HG03342 (cell line): ENCODE results near the gene SOX14.

Source experiments
- ATAC-seq: cut with Tn5 transposase; IDR thresholded peaks from one replicate; pipeline ENCODE4 v1.9.1; 2021; ENCODE audit warnings: mild to moderate bottlenecking, moderate library complexity; ENCODE audit not compliant: unreplicated experiment

The SOX14 gene

DNA sequence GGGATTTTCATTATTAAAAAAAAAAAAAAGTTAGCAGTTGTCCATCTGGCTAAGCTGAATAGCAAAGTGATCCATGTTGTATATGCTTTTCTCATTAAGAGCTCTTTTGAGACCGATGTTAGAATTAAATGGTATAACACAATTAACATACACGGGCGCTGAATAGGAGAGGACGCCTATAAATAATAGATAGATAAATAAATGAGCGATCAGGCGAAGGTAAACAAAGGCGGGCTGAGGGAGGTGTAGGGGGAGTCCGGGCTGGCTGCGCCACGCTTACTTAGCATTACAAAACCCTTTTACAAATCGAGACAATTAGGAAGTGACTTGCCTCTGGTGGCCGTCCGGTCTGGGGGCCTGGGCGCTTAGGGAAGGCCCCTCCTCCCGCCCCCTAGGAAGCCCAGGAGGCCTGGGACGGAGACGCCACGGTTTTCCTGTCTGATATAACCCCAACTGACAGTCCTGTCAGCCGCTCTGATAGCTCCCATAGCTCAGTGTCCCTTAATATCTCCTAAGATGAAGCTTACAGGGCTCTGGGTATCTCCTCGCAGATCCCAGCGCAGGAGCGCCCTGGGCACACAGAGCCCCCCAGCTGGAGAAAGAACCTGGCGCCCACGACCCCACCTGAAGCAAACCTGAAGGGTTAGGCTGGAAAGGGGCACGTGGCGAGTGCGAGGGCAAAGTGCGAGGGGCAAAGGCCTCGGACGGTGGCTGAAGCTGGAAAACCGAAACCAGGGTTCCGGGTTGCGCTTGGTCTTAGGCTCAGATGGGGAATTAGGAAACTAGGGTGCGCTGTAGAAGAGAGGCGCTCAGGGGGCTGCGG, 3.6 kb downstream of the SOX14 start:
- ATAC-seq = no peak

- no peak for ATAC-seq
Observed at GRCh38 chr3:137768361-137769321, 4.5 kb downstream of the SOX14 start.

DNA sequence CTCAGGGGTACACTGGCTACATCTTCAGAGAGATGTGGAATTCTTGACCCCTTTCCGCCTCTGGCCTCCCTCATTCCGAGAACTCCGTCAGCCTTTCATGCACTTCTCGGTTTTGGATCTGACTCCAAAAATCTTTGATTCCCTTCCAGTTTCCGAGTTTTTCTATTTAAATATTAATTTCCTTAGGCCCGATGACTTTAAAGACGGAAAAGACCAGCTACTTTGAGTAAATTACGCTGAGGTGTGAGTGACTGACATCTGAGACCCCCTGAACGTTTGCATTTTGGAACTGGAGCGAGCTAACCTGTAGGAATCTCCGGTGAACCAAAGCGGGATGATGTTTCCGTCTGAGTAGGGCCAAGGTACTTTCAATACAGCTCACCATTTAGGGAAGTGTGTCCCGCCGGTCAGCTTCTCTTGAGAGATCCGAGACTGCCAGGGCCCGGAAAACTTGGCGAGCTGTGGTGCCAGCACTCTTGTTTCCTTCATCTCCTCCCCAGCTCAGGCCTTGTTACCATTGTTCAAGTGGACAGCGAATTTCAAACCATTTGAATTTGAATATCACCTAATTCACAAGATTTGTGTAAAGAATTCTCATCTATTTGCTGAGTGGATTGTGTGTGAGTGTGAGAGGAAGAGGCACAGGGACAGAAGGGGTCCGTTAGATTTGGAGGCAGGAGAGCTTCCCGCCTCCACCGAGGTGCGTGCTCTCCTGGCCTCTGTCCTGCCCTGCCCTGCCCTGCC, 5.4 kb downstream of the SOX14 start:
- ATAC-seq = no peak

- no peak for ATAC-seq
Observed at GRCh38 chr3:137770066-137770834, 6.1 kb downstream of the SOX14 start.

- no peak for ATAC-seq
Observed at GRCh38 chr3:137770835-137771399, 6.8 kb downstream of the SOX14 start.

GRCh38 chr3:137771401-137772213, 7.5 kb downstream of the SOX14 start:
- no peak for ATAC-seq

DNA sequence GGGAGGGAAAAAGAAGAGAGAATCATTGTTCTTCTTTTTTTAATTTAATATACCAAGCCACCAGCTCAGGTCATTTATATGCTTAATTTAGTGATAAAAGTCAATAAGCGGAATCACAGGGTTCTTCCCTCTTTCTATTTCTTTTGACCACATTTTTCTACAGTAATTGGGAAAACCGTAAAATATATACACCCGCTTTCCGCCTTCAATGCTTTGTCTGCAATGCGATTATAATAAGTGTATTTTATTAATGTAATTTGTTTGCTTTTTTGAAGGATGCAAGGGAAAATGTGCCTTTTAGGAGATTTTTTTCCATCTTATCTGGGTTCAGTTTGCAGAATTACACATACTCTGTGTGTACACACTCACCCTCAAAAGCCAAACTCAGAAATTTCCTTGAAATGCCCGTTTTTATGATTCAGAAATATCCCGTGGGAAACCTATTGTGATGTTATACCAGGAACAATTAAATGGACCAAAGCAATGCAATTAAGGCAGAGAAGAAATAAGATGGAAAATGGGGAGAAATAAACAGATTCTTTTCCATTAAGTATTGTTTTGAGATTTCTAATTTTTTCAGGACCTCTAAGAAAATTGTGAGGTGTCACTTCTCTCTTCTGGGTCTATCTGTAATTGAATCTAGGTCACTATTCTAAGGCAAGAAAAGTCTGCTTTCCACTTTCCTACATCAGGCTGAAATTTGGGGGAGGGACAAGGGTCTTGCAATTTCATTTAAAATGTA, 8.3 kb downstream of the SOX14 start:
- ATAC-seq = no peak

GRCh38 chr3:137778941-137779340, 14.8 kb downstream of the SOX14 start:
- ATAC-seq = no peak

GRCh38 chr3:137787529-137787928, 23.4 kb downstream of the SOX14 start:
- no peak for ATAC-seq

GRCh38 chr3:137789236-137789635, 25.1 kb downstream of the SOX14 start:
- ATAC-seq = no peak

GRCh38 chr3:137792626-137793271, 28.6 kb downstream of the SOX14 start:
- ATAC-seq = no peak

- no peak for ATAC-seq
Observed at GRCh38 chr3:137796993-137797392, 32.9 kb downstream of the SOX14 start.

DNA sequence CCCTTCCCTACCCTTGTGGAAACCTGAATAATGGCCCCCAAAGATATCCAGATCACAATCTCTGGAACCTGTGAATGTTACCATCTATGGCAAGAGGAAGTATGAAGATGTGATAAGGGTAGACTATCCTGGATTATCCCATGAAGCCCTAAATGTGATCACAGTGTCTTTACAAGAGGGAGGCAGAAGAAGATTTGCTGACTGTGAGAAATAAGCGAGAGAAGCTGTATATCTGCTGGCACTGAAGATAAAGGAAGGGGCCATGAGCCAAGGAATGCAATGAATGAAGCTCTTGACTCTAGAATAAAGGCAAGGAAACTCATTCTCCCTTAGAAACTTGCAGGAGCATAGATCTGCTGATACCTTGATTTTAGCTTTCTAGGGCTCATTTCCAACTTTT, 39.1 kb downstream of the SOX14 start:
- ATAC-seq = no peak

- no peak for ATAC-seq
Observed at GRCh38 chr3:137807998-137808397, 43.9 kb downstream of the SOX14 start.

DNA sequence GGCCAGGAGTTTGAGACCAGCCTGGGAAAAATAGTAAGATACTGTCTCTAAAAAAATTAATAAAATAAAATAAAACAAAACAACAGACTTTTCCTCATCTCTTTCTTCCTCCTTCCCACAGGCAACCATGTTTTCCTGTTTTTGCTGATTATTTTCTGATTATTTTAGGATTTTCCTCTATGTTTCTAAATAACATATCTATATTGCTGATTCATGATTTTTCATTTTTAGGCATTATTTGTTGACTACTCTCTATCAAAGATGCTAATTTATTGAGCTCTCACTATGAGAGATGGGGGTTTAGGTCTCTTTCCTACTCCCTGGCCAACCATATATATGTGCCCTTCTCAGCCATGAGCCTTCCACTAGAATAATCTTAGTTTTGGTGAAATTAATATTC, 45.4 kb downstream of the SOX14 start:
- ATAC-seq = no peak

- ATAC-seq = no peak
Observed at GRCh38 chr3:137812023-137812422, 47.9 kb downstream of the SOX14 start.

DNA sequence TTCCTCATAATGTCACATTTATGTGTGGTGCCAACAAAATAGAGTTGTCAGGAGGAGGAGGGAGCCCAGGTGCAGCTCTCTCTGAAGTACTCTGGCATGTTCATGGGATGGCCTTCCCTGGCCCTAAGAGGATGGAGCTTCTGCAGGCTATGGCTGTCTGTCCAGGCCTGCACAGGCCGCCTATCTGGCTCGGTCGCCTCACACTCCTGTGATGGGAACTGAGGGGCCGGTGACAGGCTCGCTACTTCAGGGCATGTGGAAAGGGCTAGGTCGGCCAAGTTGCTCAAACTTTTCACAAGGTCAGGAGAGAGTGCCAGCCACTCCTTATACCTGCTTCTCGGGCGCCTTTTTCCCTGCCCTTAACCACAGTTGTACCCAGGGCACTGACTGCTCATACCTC, 51.1 kb downstream of the SOX14 start:
- ATAC-seq = no peak
